Mesenchymal stem cell (in vitro differentiated cells and primary cell): ENCODE measurements around the gene TIMM8A.

Experiments used
- DNase-seq: peaks from one replicate; pipeline ENCODE4 v3.0.0-alpha.2; 2013
- H2AFZ ChIP-seq: one replicate; pipeline ENCODE4 v1.6.1; 2013; ENCODE audit warnings: low read depth, mild to moderate bottlenecking, control low read depth, inconsistent platforms, low read length, moderate library complexity
- H2AK5ac ChIP-seq: 2 replicates; pipeline ENCODE4 v1.6.1; 2013; ENCODE audit warnings: low read length, moderate library complexity, mild to moderate bottlenecking, inconsistent platforms; ENCODE audit not compliant: severe bottlenecking
- H2BK120ac ChIP-seq: one replicate; pipeline ENCODE4 v1.6.1; 2013; ENCODE audit warnings: low read depth, mild to moderate bottlenecking, inconsistent platforms, low read length, moderate library complexity
- H2BK12ac ChIP-seq, 2 experiments: one replicate each; pipeline ENCODE4 v1.6.1; 2013; ENCODE audit warnings: inconsistent platforms in 2 of 2, low read length in 2 of 2, mild to moderate bottlenecking in 2 of 2, moderate library complexity in 2 of 2, control low read depth in 1 of 2
- H2BK15ac ChIP-seq: one replicate; pipeline ENCODE4 v1.6.1; 2013; ENCODE audit warnings: mild to moderate bottlenecking, low read depth, inconsistent platforms; ENCODE audit not compliant: poor library complexity, severe bottlenecking
- H2BK5ac ChIP-seq: 2 replicates; pipeline ENCODE4 v1.6.1; 2013; ENCODE audit warnings: low read depth, mild to moderate bottlenecking, low read length, control low read depth, inconsistent platforms; ENCODE audit not compliant: poor library complexity, severe bottlenecking
- H3K14ac ChIP-seq, 2 experiments: one replicate each; pipeline ENCODE4 v1.6.1; 2013; ENCODE audit warnings: inconsistent platforms in 2 of 2, low read length in 2 of 2, control low read depth in 1 of 2, mild to moderate bottlenecking in 1 of 2, moderate library complexity in 1 of 2
- H3K18ac ChIP-seq, 2 experiments: one replicate each; pipeline ENCODE4 v1.6.1; 2013; ENCODE audit warnings: inconsistent platforms in 2 of 2, low read length in 2 of 2, control low read depth in 1 of 2, low read depth in 1 of 2, mild to moderate bottlenecking in 1 of 2
- H3K23ac ChIP-seq, 2 experiments: one replicate each; pipeline ENCODE4 v1.6.1; 2013; ENCODE audit warnings: inconsistent platforms in 2 of 2, low read length in 2 of 2, mild to moderate bottlenecking in 2 of 2, moderate library complexity in 2 of 2, control low read depth in 1 of 2
- H3K27ac ChIP-seq: 2 replicates; pipeline ENCODE4 v1.5.1; 2013; ENCODE audit warnings: mild to moderate bottlenecking, moderate library complexity, low read length, control low read depth, inconsistent platforms; ENCODE audit not compliant: poor library complexity, severe bottlenecking
- H3K27me3 ChIP-seq, 2 experiments: 2 replicates each; pipeline versions ENCODE4 v1.6.1 to v1.7.0; 2013; ENCODE audit warnings: low read length in 2 of 2, mild to moderate bottlenecking in 2 of 2, moderate library complexity in 2 of 2, control low read depth in 1 of 2, inconsistent platforms in 1 of 2; ENCODE audit not compliant: control insufficient read depth in 1 of 2, insufficient read depth in 1 of 2
- H3K36me3 ChIP-seq, 2 experiments: 2 replicates each; pipeline versions ENCODE4 v1.6.1 to v1.7.0; 2013; ENCODE audit warnings: low read length in 2 of 2, control low read depth in 1 of 2, inconsistent platforms in 1 of 2, low read depth in 1 of 2, mild to moderate bottlenecking in 1 of 2; ENCODE audit not compliant: insufficient read depth in 2 of 2, control insufficient read depth in 1 of 2
- H3K4ac ChIP-seq, 2 experiments: one replicate each; pipeline ENCODE4 v1.6.1; 2013; ENCODE audit warnings: inconsistent platforms in 2 of 2, low read length in 2 of 2, mild to moderate bottlenecking in 2 of 2, moderate library complexity in 2 of 2, control low read depth in 1 of 2, low read depth in 1 of 2
- H3K4me1 ChIP-seq: 2 replicates; pipeline ENCODE4 v1.6.1; 2013; ENCODE audit warnings: low read depth, low read length, control low read depth; ENCODE audit not compliant: control insufficient read depth, insufficient read depth
- H3K4me2 ChIP-seq: 2 replicates; pipeline ENCODE4 v1.6.1; 2013; ENCODE audit warnings: low read length, mild to moderate bottlenecking, inconsistent platforms; ENCODE audit not compliant: poor library complexity, severe bottlenecking
- H3K4me3 ChIP-seq, 2 experiments: 2 replicates each; pipeline versions ENCODE4 v1.5.1 to v1.7.0; 2013; ENCODE audit warnings: low read length in 2 of 2, mild to moderate bottlenecking in 2 of 2, control low read depth in 1 of 2, low read depth in 1 of 2; ENCODE audit not compliant: insufficient read depth in 1 of 2
- H3K79me1 ChIP-seq: replicated peaks from 2 replicates; pipeline ENCODE4 v1.6.1; 2013; ENCODE audit warnings: mild to moderate bottlenecking, control low read depth, low read length, inconsistent platforms; ENCODE audit not compliant: poor library complexity, severe bottlenecking
- H3K9ac ChIP-seq: 2 replicates; pipeline ENCODE4 v1.7.0; 2013; ENCODE audit warnings: mild to moderate bottlenecking, low read length, moderate library complexity
- H3K9me3 ChIP-seq: 2 replicates; pipeline ENCODE4 v1.7.0; 2013; ENCODE audit warnings: mild to moderate bottlenecking, low read length; ENCODE audit not compliant: control insufficient read depth
- H4K8ac ChIP-seq: one replicate; pipeline ENCODE4 v1.6.1; 2013; ENCODE audit warnings: inconsistent platforms, mild to moderate bottlenecking, low read length, moderate library complexity
- H4K91ac ChIP-seq: one replicate; pipeline ENCODE4 v1.6.1; 2013; ENCODE audit warnings: mild to moderate bottlenecking, low read length, inconsistent platforms
- WGBS: methylation state at CpG from one replicate; pipeline ENCODE4 v1.1.7; 2013; ENCODE audit warnings: mixed read lengths; 5-methylcytosine and 5-hydroxymethylcytosine counted together

Gene TIMM8A

DNA sequence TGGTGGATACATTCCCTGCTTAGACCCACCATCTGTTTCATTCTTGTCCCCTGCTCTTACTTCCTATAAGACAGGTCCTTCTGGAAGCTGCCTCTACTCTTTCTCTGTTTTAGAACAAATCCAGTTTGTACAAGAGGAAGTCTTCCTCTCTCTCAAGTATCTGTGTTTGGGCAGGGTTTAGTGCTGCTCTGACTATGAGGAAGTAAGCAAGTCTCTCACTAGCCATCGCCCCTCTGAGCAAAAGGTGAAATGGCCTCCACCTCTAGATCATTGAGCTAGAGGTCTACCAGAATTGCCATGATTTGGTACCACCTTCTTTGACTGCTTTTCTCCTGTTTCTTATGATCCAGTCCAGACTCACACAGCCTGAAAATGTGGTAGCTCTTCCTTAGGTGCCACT lies 29.0 kb upstream of the TIMM8A start:
- no peak overlapping the region for H2BK15ac ChIP-seq

DNA sequence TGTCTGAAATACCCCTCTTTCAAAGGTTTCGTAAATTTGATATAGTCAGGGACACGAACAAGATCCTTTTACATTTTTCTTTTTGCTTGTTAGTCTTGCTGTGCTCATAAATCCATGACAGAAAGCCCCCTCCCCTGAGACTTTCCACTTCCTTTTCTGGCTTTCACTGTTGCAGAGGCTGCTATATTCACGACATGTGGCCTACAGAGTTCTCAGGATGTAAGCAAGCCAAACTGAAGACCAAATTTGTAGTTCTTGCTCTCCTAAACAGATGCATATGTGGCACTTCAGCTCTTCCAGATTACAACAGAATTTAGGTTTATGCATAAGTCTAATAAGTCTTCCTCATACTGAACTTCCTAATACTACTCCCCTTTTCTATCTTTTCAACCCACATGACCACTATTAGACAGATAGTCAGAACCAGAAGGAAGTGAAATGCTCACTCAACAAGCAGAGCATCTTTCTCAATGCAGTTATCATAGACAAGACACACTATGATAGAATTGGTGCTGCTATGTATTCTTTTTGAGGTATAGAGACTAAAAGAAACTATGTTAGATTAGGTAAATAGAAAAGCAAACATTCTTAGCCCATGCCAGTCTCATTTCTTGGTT lies 22.5 kb upstream of the TIMM8A start:
- 42% methylated on average over 3 of the region's 3 CpGs for WGBS
- DNase-seq: no peak

More for the DNA sequence above, 29.0 kb upstream of the TIMM8A start:
- Histone ChIP-seq H3K18ac (no peak overlapping the region), H3K4ac (no peak overlapping the region), H4K8ac (no peak overlapping the region), H3K4me1 (no peaks in the 10 kb centered on the region), H2BK12ac (no peak overlapping the region), H3K14ac (no peak overlapping the region), H3K27me3 (peaks cover 0 to 39% of the 10 kb centered on the region in 2 experiments), H2BK120ac (no peak overlapping the region), H2AK5ac (no peak overlapping the region), H3K9me3 (no peaks in the 10 kb centered on the region), H3K27ac (no peak overlapping the region), H3K4me3 (no peak overlapping the region), H2BK5ac (no peak overlapping the region), H3K79me1 (no peaks in the 10 kb centered on the region), H2AFZ (no peak overlapping the region), H3K9ac (no peak overlapping the region), H3K36me3 (no peaks in the 10 kb centered on the region), H4K91ac (no peak overlapping the region), H3K4me2 (no peak overlapping the region), H3K23ac (no peak overlapping the region)
- 100% methylated on average over 1 of the region's 1 CpG for WGBS
- DNase-seq: no peak

GRCh38 chrX:101369687-101370086 lies 21.1 kb upstream of the TIMM8A start:
- no peak overlapping the region for H2BK15ac ChIP-seq
- H3K79me1 ChIP-seq: no peaks in the 10 kb centered on the region
- peaks cover 0 to 50% of the 10 kb centered on the region in 2 experiments for H3K27me3 ChIP-seq
- no peak overlapping the region for H3K27ac ChIP-seq
- no peak overlapping the region for H3K4me2 ChIP-seq
- no peak overlapping the region for H3K9ac ChIP-seq
- no peak overlapping the region for H2BK120ac ChIP-seq
- no peak overlapping the region for H2AFZ ChIP-seq
- H3K4me1 ChIP-seq: no peaks in the 10 kb centered on the region
- no peak for DNase-seq
- H3K4ac ChIP-seq: no peak overlapping the region
- H4K8ac ChIP-seq: no peak overlapping the region
- WGBS: 90% methylated on average over 6 of the region's 6 CpGs
- H2BK5ac ChIP-seq: no peak overlapping the region
- H3K4me3 ChIP-seq: no peak overlapping the region
- no peak overlapping the region for H3K23ac ChIP-seq
- no peak overlapping the region for H4K91ac ChIP-seq
- no peak overlapping the region for H3K18ac ChIP-seq
- no peak overlapping the region for H2BK12ac ChIP-seq
- H2AK5ac ChIP-seq: no peak overlapping the region
- no peaks in the 10 kb centered on the region for H3K9me3 ChIP-seq
- no peaks in the 10 kb centered on the region for H3K36me3 ChIP-seq
- H3K14ac ChIP-seq: no peak overlapping the region

More for the DNA sequence above, 22.5 kb upstream of the TIMM8A start:
- no peak overlapping the region for H3K18ac ChIP-seq
- H3K4me1 ChIP-seq: no peaks in the 10 kb centered on the region
- H3K14ac ChIP-seq: no peak overlapping the region
- H3K4ac ChIP-seq: no peak overlapping the region
- no peak overlapping the region for H3K27ac ChIP-seq
- no peak overlapping the region for H4K91ac ChIP-seq
- H3K27me3 ChIP-seq: peaks cover 0 to 53% of the 10 kb centered on the region in 2 experiments
- H2BK5ac ChIP-seq: no peak overlapping the region
- H3K4me3 ChIP-seq: no peak overlapping the region
- no peak overlapping the region for H3K4me2 ChIP-seq
- no peak overlapping the region for H2AK5ac ChIP-seq
- no peak overlapping the region for H2BK15ac ChIP-seq
- H3K79me1 ChIP-seq: no peaks in the 10 kb centered on the region
- no peak overlapping the region for H2BK120ac ChIP-seq
- H3K36me3 ChIP-seq: no peaks in the 10 kb centered on the region
- no peak overlapping the region for H2AFZ ChIP-seq
- no peak overlapping the region for H3K23ac ChIP-seq
- no peak overlapping the region for H4K8ac ChIP-seq
- H2BK12ac ChIP-seq: no peak overlapping the region
- no peaks in the 10 kb centered on the region for H3K9me3 ChIP-seq
- H3K9ac ChIP-seq: no peak overlapping the region

DNA sequence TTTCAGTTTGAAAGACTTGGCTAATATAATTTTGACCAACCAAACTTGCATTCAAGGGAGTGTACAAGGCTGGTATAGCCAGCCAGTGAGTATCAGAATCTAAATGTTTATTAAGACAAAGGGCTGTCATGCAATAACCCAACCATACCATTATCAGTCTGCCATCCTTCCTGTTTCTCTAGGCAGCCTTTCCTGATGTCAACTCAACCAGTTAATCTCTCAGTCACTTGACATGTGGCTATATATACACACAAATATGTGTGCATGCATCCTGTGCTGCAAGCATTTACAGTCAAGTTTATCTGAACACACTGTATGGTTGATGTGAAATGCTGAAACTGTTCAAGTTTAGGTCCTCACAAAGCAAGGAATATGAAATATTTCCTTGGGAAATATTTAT lies 20.3 kb upstream of the TIMM8A start:
- H3K27ac ChIP-seq: no peak overlapping the region
- H3K4me1 ChIP-seq: no peaks in the 10 kb centered on the region
- H2BK5ac ChIP-seq: no peak overlapping the region
- peaks cover 0 to 43% of the 10 kb centered on the region in 2 experiments for H3K27me3 ChIP-seq
- no peak overlapping the region for H3K4me3 ChIP-seq
- no peak overlapping the region for H3K14ac ChIP-seq
- no peak overlapping the region for H2AFZ ChIP-seq
- no peak overlapping the region for H3K23ac ChIP-seq
- H2AK5ac ChIP-seq: no peak overlapping the region
- H3K9me3 ChIP-seq: no peaks in the 10 kb centered on the region
- no peak overlapping the region for H4K8ac ChIP-seq
- H3K4ac ChIP-seq: no peak overlapping the region
- H2BK120ac ChIP-seq: no peak overlapping the region
- no peak overlapping the region for H3K18ac ChIP-seq
- no peak overlapping the region for H3K9ac ChIP-seq
- H2BK12ac ChIP-seq: no peak overlapping the region
- H3K4me2 ChIP-seq: no peak overlapping the region
- no peaks in the 10 kb centered on the region for H3K36me3 ChIP-seq
- DNase-seq: no peak
- H3K79me1 ChIP-seq: no peaks in the 10 kb centered on the region
- H4K91ac ChIP-seq: no peak overlapping the region
- no peak overlapping the region for H2BK15ac ChIP-seq
